Panc1 (cell line): ENCODE data around the gene FAM209B.

Experiments
- POLR2AphosphoS5 ChIP-seq: IDR thresholded peaks from 2 replicates; pipeline ENCODE4 v1.6.1; 2012; ENCODE audit warnings: mild to moderate bottlenecking, low read depth, low read length, moderate library complexity
- SIN3A ChIP-seq: IDR thresholded peaks from 2 replicates; pipeline ENCODE4 v1.6.1; 2012; ENCODE audit warnings: low read depth, mild to moderate bottlenecking, low read length, moderate library complexity, borderline replicate concordance; ENCODE audit not compliant: insufficient read depth
- TCF7L2 ChIP-seq: IDR thresholded peaks from 2 replicates; pipeline ENCODE4 v1.6.1; 2011; ENCODE audit warnings: mild to moderate bottlenecking, low read depth, low read length, inconsistent platforms
- TF ChIP-seq, protein P1 (sequence below): fragments of 450-650 bp; IDR thresholded peaks from 2 replicates; pipeline ENCODE4 v1.5.1; 2017; ENCODE audit warnings: mild to moderate bottlenecking
- TF ChIP-seq, protein P2 (sequence below), 2 experiments: IDR thresholded peaks; 2 replicates each; pipeline ENCODE4 v1.6.1; 2011 to 2012; ENCODE audit warnings: low read depth in 2 of 2, control low read depth in 1 of 2, low read length in 1 of 2, mild to moderate bottlenecking in 1 of 2, moderate library complexity in 1 of 2; ENCODE audit not compliant: insufficient read depth in 1 of 2

DNA sequence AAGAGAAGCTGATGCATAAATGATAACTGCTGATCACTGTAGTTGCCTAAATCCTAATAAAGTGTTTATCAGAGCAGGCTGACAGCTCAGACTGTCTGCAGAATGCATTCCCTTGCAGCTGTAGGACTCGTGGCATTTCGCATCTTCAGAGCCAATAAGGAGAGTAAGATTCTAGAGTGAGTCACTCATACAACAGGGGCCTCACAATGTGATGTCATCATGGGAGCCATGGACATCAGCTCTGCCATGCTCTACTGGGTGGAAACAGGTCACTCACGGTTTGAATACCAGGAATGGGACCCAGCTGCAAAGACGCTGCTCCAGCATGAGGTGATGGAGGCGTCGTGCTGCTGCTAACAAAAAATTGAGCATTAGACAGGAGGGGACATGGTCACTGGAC is 7.4 kb downstream of the FAM209B start:
- TF ChIP-seq, protein P1, sequence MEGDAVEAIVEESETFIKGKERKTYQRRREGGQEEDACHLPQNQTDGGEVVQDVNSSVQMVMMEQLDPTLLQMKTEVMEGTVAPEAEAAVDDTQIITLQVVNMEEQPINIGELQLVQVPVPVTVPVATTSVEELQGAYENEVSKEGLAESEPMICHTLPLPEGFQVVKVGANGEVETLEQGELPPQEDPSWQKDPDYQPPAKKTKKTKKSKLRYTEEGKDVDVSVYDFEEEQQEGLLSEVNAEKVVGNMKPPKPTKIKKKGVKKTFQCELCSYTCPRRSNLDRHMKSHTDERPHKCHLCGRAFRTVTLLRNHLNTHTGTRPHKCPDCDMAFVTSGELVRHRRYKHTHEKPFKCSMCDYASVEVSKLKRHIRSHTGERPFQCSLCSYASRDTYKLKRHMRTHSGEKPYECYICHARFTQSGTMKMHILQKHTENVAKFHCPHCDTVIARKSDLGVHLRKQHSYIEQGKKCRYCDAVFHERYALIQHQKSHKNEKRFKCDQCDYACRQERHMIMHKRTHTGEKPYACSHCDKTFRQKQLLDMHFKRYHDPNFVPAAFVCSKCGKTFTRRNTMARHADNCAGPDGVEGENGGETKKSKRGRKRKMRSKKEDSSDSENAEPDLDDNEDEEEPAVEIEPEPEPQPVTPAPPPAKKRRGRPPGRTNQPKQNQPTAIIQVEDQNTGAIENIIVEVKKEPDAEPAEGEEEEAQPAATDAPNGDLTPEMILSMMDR: no peak
- TF ChIP-seq, protein P2, sequence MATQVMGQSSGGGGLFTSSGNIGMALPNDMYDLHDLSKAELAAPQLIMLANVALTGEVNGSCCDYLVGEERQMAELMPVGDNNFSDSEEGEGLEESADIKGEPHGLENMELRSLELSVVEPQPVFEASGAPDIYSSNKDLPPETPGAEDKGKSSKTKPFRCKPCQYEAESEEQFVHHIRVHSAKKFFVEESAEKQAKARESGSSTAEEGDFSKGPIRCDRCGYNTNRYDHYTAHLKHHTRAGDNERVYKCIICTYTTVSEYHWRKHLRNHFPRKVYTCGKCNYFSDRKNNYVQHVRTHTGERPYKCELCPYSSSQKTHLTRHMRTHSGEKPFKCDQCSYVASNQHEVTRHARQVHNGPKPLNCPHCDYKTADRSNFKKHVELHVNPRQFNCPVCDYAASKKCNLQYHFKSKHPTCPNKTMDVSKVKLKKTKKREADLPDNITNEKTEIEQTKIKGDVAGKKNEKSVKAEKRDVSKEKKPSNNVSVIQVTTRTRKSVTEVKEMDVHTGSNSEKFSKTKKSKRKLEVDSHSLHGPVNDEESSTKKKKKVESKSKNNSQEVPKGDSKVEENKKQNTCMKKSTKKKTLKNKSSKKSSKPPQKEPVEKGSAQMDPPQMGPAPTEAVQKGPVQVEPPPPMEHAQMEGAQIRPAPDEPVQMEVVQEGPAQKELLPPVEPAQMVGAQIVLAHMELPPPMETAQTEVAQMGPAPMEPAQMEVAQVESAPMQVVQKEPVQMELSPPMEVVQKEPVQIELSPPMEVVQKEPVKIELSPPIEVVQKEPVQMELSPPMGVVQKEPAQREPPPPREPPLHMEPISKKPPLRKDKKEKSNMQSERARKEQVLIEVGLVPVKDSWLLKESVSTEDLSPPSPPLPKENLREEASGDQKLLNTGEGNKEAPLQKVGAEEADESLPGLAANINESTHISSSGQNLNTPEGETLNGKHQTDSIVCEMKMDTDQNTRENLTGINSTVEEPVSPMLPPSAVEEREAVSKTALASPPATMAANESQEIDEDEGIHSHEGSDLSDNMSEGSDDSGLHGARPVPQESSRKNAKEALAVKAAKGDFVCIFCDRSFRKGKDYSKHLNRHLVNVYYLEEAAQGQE (IDR thresholded peaks at IDR 0.05; ENCODE audit: insufficient read depth in 1 of 2, low read depth in 2 of 2, low read length in 1 of 2): no peak
- TF ChIP-seq SIN3A: no peak
- TF ChIP-seq POLR2AphosphoS5: no peak
- TF ChIP-seq TCF7L2: no peak
